GM12864 (cell line): ENCODE measurements around the gene CNTLN.
"Not testable (repeated sequence)": the region's sequence is repeated elsewhere in the genome, so short reads cannot be mapped to it uniquely, and the experiment has no call there.

ENCODE experiments used
- DNase-seq: peaks from one replicate; pipeline ENCODE4 v3.0.0-alpha.2; 2011; ENCODE audit warnings: low read depth
- H3K4me3 ChIP-seq: 2 replicates; pipeline ENCODE4 v1.5.1; 2011; ENCODE audit warnings: mild to moderate bottlenecking, low read depth, low read length, control low read depth
- TF ChIP-seq, protein P1 (sequence below): IDR thresholded peaks from 2 replicates; pipeline ENCODE4 v1.5.1; 2011; ENCODE audit warnings: low read depth, mild to moderate bottlenecking, moderate library complexity, low read length, control low read depth, inconsistent platforms; ENCODE audit errors: missing control alignments

CNTLN gene

DNA sequence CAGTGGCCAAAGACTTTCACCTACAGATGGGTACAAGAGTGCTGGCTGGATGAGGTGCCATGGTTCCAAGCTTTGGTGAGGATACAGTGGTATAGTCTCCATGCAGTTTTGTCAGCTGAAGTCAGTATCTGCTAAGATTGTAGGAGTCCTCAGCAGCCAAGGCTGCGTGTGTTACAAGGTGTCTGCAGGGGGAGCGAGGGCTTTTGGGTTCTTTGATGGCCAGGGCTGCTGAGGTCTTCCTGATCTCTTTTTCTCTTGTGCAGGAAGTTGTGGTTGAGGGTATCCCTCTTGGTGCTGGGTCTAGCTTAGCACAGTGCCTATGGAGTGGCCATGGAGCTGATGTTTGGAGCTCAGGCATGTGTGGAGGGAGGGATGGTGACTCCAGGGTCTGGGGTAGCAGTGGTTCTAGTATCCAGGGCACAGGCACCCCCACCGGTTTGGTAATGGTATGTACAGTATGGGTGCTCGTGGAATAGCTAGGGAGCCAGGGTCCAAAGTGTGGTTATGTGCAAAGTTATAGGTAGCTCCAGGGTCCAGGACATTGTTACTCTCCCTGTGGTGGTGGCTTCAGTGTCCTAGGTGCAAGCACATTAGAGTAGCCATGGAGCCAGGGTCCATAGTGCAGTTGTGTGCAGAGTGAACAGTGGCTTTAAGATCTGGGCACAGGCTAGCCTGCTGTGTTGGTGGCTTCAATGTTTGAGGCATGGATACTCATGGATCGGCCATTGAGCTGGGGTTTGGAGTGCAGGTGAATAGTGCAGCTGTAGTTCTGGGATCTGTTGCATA is 36.7 kb downstream of the CNTLN start:
- no peak for DNase-seq
- TF ChIP-seq, protein P1, sequence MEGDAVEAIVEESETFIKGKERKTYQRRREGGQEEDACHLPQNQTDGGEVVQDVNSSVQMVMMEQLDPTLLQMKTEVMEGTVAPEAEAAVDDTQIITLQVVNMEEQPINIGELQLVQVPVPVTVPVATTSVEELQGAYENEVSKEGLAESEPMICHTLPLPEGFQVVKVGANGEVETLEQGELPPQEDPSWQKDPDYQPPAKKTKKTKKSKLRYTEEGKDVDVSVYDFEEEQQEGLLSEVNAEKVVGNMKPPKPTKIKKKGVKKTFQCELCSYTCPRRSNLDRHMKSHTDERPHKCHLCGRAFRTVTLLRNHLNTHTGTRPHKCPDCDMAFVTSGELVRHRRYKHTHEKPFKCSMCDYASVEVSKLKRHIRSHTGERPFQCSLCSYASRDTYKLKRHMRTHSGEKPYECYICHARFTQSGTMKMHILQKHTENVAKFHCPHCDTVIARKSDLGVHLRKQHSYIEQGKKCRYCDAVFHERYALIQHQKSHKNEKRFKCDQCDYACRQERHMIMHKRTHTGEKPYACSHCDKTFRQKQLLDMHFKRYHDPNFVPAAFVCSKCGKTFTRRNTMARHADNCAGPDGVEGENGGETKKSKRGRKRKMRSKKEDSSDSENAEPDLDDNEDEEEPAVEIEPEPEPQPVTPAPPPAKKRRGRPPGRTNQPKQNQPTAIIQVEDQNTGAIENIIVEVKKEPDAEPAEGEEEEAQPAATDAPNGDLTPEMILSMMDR, result no peak

DNA sequence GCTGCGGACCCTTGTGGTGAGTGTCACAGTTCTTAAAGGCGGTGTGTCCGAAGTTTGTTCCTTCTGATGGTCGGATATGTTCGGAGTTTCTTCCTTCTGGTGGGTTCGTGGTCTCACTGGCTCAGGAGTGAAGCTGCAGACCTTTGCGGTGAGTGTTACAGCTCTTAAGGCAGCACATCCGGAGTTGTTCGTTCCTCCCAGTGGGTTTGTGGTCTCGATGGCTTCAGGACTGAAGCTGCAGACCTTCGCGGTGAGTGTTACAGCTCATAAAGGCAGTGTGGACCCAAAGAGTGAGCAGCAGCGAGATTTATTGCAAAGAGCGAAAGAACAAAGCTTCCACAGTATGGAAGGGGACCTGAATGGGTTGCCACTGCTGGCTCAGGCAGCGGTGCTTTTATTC is 42.7 kb downstream of the CNTLN start:
- not testable (repeated sequence) for H3K4me3 ChIP-seq, DNase-seq

More for the DNA sequence above, 36.7 kb downstream of the CNTLN start:
- no peak overlapping the region for H3K4me3 ChIP-seq

DNA sequence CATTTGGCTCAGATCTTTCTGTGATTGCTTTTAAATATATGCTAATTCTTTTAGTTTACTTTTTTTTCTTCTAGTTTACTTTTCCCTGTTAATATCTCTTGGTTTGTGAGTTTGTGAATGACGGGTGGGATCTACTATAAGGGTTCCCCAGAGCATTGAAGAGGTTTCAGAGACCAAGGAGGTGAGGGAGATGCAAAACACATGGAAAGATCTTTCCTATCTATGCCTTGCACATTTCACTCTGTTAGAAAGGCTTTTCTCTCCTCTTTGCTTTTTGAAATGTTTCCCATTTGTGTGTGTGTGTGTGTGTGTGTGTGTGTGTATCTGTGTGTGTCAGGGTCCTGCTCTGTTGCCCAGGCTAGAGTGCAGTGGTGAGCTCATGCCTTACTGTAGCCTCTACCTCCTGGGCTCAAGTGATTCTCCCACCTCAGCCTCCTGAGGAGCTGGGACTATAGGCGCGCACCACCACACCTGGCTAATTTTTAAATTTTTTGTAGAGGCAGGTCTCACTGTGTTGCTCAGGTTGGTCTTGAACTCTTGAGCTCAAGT is 50.7 kb downstream of the CNTLN start:
- DNase-seq, result no peak

DNA sequence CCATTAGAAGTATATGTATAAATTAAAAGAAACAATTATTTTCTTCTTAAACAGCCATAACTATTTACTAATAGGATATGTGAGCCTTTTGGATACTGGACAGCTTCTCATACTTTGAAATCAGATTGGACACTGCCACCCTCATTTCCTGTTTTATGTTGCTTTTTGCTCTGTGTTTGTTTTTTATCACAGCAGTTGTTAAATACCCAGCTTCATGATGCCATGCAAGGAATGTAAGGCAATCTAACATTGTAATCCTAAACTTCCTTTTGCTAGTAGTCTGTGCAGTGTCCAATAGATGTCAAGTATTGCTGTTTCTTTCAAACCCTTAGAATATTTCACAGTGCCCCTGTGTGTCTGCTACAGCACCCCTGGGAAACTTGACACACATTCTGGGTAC is 56.2 kb downstream of the CNTLN start:
- H3K4me3 ChIP-seq, result no peak overlapping the region
- TF ChIP-seq, protein P1, result no peak
- DNase-seq, result no peak

More for the DNA sequence above, 50.7 kb downstream of the CNTLN start:
- H3K4me3 ChIP-seq, result no peak overlapping the region
- TF ChIP-seq, protein P1, result no peak

DNA sequence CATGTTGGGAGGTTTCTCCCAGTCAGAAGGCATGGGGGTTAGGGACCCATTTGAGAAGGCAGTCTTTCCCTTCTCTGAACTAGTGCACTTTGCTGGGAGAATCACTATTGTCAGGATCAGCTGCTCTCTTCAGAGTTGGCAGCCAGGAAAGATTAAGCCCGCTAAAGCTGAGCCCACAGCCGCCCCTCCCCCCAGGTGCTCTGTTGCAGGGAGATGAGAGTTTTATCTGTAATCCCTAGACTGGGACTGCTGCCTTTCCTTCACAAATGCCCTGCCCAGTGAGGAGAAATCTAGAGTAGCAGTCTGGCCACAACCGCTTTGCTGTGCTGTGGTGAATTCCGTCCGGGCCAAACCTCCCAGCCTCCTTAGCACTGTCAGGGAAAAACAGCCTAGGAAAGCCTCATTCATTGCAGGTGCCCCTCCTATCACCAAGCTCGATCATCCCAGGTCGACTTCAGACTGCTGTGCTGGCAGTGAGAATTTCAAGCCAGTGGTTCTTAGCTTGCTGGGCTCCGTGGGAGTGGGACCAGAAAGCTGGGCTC is 69.8 kb downstream of the CNTLN start:
- DNase-seq, result no peak
- TF ChIP-seq, protein P1, result no peak

DNA sequence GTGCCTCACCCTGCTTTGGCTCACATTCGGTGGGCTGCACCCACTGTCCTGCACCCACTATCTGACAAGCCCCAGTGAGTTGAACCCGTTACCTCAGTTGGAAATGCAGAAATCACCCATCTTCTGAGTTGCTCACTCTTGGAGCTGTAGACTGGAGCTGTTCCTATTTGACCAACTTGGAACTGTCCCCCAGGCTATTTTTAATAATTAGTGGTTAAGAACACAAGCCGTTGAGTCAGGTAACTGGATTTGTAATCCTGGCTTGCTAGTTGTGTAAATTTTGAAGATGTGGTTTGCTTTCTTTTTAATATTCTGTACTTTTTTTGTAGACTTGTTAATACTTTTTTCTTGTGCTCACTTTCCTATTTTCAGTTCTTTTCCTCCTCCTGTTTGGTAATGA is 81.2 kb downstream of the CNTLN start:
- no peak for DNase-seq
- H3K4me3 ChIP-seq, result no peak overlapping the region
- TF ChIP-seq, protein P1, result no peak

More for the DNA sequence above, 69.8 kb downstream of the CNTLN start:
- no peak overlapping the region for H3K4me3 ChIP-seq

DNA sequence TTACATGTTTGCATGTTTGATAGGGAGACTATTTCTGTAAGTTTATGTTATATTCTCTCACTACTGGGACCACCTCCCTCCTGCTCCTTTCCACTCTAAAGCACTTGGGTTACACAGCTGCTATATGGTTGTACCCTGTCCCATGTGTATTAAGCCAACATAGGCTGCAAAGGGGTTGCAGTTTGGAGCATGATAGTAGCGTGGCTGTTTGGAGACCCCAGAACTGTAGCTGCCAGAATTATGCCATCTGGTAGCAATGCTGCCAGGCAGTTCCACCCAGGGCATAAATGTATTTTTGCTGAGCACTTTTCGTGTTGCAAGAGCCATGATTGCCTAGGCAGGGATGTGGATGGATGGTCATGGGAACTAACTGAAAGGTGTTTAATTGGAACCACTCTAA is 81.8 kb downstream of the CNTLN start:
- no peak overlapping the region for H3K4me3 ChIP-seq
- DNase-seq, result no peak
- TF ChIP-seq, protein P1, result no peak
